B cell (primary cell): Measurements from ENCODE around the gene EEF1AKMT2.

Source experiments
- EZH2 ChIP-seq: IDR thresholded peaks from 2 replicates; pipeline ENCODE4 v1.6.1; 2012; ENCODE audit warnings: borderline replicate concordance, low read depth, mild to moderate bottlenecking, moderate library complexity, low read length; ENCODE audit not compliant: insufficient read depth, poor library complexity, severe bottlenecking
- TF ChIP-seq, protein P1 (sequence below): fragments of 200-600 bp; IDR thresholded peaks from one replicate; pipeline ENCODE4 v1.8.0; 2022; ENCODE audit warnings: antibody characterized with exemption, mild to moderate bottlenecking

DNA sequence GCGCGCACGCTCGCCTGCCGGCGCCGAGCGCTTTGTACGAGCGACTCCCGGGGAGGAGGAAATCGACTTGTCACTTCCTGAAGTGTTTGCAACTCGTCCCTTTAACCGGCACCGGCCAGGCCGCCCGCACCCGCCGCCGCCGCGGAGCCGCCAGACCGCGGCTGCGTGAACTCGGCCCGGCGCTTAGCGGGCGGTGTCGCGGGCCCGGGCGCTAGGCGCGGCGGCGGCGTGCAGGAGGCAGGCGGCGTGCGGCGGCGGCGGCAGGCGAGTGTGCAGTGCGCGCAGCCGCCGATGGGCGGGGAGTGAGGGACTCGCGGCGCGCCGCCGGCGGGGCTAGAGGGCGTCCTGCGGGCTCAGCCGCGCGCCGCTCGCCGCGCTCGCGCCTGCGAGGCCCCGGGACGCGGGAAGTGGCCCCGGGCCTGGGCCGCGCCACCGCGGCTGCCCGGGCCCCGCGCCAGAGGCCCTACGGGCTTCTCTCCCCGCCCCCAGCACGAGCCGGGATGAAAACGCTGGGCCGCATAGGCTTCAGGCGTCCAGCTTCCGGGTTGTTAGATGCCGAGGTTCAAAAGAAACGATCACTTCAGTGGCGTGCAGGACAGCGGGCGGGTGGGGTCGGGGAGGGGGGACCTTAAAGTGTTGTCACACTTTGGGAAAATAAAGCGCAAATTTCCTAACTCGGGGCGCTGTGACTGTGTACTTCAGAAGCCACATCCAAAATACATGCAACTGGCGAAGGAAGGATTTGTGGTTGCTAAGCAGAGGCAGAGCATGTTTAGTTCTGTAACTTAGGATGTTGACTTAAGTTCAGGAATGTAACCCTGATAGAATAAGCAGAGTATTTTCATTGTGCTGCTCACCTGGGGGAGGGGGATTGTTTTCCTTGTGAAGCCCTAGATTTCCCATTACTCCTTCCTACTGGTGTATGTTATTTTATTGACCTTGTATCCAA, 47.3 kb downstream of the EEF1AKMT2 start, which contains the start of gene FAM53B:
- TF ChIP-seq, protein P1, sequence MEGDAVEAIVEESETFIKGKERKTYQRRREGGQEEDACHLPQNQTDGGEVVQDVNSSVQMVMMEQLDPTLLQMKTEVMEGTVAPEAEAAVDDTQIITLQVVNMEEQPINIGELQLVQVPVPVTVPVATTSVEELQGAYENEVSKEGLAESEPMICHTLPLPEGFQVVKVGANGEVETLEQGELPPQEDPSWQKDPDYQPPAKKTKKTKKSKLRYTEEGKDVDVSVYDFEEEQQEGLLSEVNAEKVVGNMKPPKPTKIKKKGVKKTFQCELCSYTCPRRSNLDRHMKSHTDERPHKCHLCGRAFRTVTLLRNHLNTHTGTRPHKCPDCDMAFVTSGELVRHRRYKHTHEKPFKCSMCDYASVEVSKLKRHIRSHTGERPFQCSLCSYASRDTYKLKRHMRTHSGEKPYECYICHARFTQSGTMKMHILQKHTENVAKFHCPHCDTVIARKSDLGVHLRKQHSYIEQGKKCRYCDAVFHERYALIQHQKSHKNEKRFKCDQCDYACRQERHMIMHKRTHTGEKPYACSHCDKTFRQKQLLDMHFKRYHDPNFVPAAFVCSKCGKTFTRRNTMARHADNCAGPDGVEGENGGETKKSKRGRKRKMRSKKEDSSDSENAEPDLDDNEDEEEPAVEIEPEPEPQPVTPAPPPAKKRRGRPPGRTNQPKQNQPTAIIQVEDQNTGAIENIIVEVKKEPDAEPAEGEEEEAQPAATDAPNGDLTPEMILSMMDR: no peak
- TF ChIP-seq EZH2: no peak
